ENCODE data around the gene C2orf81.

GRCh38 chr2:74392449-74392743 is 29.0 kb downstream of the C2orf81 start:
- TF ChIP-seq POLR2AphosphoS5 (IDR thresholded peaks at IDR 0.05; ENCODE audit: borderline replicate concordance, low read depth, low read length) (no peak), EZH2 (IDR thresholded peaks at IDR 0.05) (no peak)
